Peyer's patch (tissue), 4 donors: ENCODE data around the gene TRIM58. TPM values are rescaled to one million over a fixed set of nuclear protein-coding genes. Genes with fewer than 3 reads are reported as not detected.

Source experiments
- DNase-seq, 3 donors: peaks; one replicate each; pipeline ENCODE4 v3.0.0-alpha.2; 2017 to 2019
- H3K27ac ChIP-seq, 4 donors: fragments of 200-600 bp; sonication (generic); one replicate each; pipeline ENCODE4 v1.5.1; 2016 to 2019
- H3K27me3 ChIP-seq, 2 donors: fragments of 200-600 bp; sonication (generic); one replicate each; pipeline ENCODE4 v1.5.1; 2019
- H3K36me3 ChIP-seq, 3 donors: fragments of 200-600 bp; sonication (generic); one replicate each; pipeline ENCODE4 v1.5.1; 2016 to 2019
- H3K4me1 ChIP-seq, 4 donors: fragments of 200-600 bp; sonication (generic); one replicate each; pipeline ENCODE4 v1.5.1; 2016 to 2019
- H3K4me3 ChIP-seq, 4 donors: fragments of 200-600 bp; sonication (generic); 1 replicate in 3 of 4; 2 replicates in 1 of 4; pipeline ENCODE4 v1.5.1; 2016 to 2019; ENCODE audit warnings: mild to moderate bottlenecking in 1 of 4
- H3K9me3 ChIP-seq, 4 donors: fragments of 200-600 bp; sonication (generic); one replicate each; pipeline ENCODE4 v1.5.1; 2016 to 2019; ENCODE audit warnings: mild to moderate bottlenecking in 1 of 4
- POLR2A ChIP-seq, 2 donors: fragments of 450-650 bp; IDR thresholded peaks; one replicate each; pipeline ENCODE4 v1.5.1; 2017; ENCODE audit warnings: antibody characterized with exemption in 2 of 2, mild to moderate bottlenecking in 2 of 2, moderate library complexity in 2 of 2
- total RNA-seq, 4 donors: library from RNA; depleted of rRNA; stranded (reverse); fragments of >200 nt; gene quantifications; one replicate each; pipeline ENCODE4 v1.1.0, GENCODE V29; 2016
- TF ChIP-seq, protein P1 (sequence below), 6 experiments: fragments of 450-650 bp in 4 of 6; fragments of 200-600 bp in 2 of 6; sonication (generic) in 1 of 6; IDR thresholded peaks; one replicate each; pipeline ENCODE4 v1.5.1; 2017 to 2019; ENCODE audit warnings: antibody characterized with exemption in 6 of 6, mild to moderate bottlenecking in 3 of 6, moderate library complexity in 1 of 6

TRIM58 gene
- total RNA-seq, 4 donors from 2014 or later = 7.2 TPM; not detected in 3

DNA sequence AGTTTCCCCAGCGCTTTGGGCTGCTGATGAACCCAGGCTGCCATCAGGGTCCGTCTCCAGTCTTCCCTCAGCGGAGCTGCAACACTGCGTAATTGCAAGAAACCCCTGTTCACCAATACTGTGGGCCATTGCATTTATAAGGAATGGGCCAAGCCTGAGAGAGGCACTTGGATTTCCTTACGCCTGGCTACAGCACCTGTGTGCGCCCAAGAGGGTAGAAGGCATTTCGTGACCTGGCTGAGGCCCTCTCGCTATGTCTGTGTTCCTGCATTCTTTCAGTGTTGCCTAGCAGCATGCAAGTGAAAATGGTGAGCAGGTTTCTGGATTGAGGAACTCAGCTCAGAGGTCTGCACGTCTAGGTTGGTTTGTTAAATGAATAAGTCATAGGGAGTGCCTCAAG is 26.4 kb downstream of the TRIM58 start:
- no peaks in the 10 kb centered on the region for H3K36me3 ChIP-seq
- H3K9me3 ChIP-seq = peaks cover 0 to 3% (median 0%) of the 10 kb centered on the region in 4 donors
- no peak overlapping the region for H3K4me3 ChIP-seq
- H3K27ac ChIP-seq = no peak overlapping the region
- no peak for DNase-seq
- TF ChIP-seq, protein P1, sequence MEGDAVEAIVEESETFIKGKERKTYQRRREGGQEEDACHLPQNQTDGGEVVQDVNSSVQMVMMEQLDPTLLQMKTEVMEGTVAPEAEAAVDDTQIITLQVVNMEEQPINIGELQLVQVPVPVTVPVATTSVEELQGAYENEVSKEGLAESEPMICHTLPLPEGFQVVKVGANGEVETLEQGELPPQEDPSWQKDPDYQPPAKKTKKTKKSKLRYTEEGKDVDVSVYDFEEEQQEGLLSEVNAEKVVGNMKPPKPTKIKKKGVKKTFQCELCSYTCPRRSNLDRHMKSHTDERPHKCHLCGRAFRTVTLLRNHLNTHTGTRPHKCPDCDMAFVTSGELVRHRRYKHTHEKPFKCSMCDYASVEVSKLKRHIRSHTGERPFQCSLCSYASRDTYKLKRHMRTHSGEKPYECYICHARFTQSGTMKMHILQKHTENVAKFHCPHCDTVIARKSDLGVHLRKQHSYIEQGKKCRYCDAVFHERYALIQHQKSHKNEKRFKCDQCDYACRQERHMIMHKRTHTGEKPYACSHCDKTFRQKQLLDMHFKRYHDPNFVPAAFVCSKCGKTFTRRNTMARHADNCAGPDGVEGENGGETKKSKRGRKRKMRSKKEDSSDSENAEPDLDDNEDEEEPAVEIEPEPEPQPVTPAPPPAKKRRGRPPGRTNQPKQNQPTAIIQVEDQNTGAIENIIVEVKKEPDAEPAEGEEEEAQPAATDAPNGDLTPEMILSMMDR (IDR thresholded peaks at IDR 0.05) = no peak
- no peak for TF ChIP-seq POLR2A (IDR thresholded peaks at IDR 0.05)
- no peaks in the 10 kb centered on the region for H3K4me1 ChIP-seq
- no peaks in the 10 kb centered on the region for H3K27me3 ChIP-seq

GRCh38 chr1:247884797-247885413 is 27.9 kb downstream of the TRIM58 start:
- H3K4me1 ChIP-seq = no peaks in the 10 kb centered on the region
- TF ChIP-seq, protein P1 (IDR thresholded peaks at IDR 0.05) = no peak
- no peak for TF ChIP-seq POLR2A (IDR thresholded peaks at IDR 0.05)
- DNase-seq = no peak
- H3K36me3 ChIP-seq = no peaks in the 10 kb centered on the region
- no peaks in the 10 kb centered on the region for H3K27me3 ChIP-seq
- H3K9me3 ChIP-seq = peaks cover 0 to 3% (median 0%) of the 10 kb centered on the region in 4 donors
- no peak overlapping the region for H3K4me3 ChIP-seq
- no peak overlapping the region for H3K27ac ChIP-seq

GRCh38 chr1:247895163-247895637 is 38.2 kb downstream of the TRIM58 start, which contains the start of gene OR2W3:
Gene OR2W3, plus strand, starts transcription at chr1:247895587. Its CDS starts 0 bp downstream, at chr1:247895587.
- Histone ChIP-seq H3K4me1 (no peaks in the 10 kb centered on the region), H3K9me3 (no peaks in the 10 kb centered on the region), H3K27ac (no peak within 1 kb of the TSS), H3K4me3 (no peak within 1 kb of the TSS), H3K36me3 (no peaks in the 10 kb centered on the region), H3K27me3 (no peaks in the 10 kb centered on the region)
- DNase-seq = no peak
- TF ChIP-seq, protein P1 (IDR thresholded peaks at IDR 0.05) = no peak
- TF ChIP-seq POLR2A (IDR thresholded peaks at IDR 0.05) = no peak

- H3K27me3 ChIP-seq = no peaks in the 10 kb centered on the region
- no peaks in the 10 kb centered on the region for H3K9me3 ChIP-seq
- H3K4me1 ChIP-seq = no peaks in the 10 kb centered on the region
- H3K27ac ChIP-seq = no peak overlapping the region
- no peak for DNase-seq
- no peaks in the 10 kb centered on the region for H3K36me3 ChIP-seq
- TF ChIP-seq, protein P1 (IDR thresholded peaks at IDR 0.05) = no peak
- TF ChIP-seq POLR2A (IDR thresholded peaks at IDR 0.05) = no peak
- no peak overlapping the region for H3K4me3 ChIP-seq
Measured at GRCh38 chr1:247895976-247896375, 39.0 kb downstream of the TRIM58 start.

DNA sequence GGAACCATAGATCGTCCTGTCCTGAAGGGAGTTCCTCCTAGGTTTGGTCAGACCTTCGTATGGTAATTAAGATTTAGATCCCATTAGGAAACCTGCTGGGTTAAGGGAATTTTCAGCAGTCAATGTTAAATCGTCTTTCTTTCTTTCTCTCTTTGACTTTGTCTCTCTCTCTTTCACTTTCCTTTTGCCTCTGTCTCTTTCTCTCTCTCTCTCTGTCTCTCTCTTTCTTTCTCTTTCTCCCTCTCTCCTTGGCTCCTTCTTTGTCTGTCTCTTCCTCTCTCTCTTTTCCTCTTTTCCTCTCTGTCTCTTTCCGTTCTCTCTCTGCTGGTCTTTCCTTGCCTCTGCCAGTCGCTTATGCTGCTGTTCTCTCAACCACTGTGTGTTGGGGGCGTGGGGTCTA is 47.1 kb downstream of the TRIM58 start:
- TF ChIP-seq POLR2A (IDR thresholded peaks at IDR 0.05) = no peak
- TF ChIP-seq, protein P1 (IDR thresholded peaks at IDR 0.05) = no peak
- Histone ChIP-seq H3K9me3 (no peaks in the 10 kb centered on the region), H3K36me3 (no peaks in the 10 kb centered on the region), H3K27ac (no peak overlapping the region), H3K27me3 (no peaks in the 10 kb centered on the region), H3K4me1 (no peaks in the 10 kb centered on the region), H3K4me3 (no peak overlapping the region)
- DNase-seq = no peak
